Measurements from ENCODE around the gene TDRD9. TPM values are rescaled to one million over a fixed set of nuclear protein-coding genes. Genes with fewer than 3 reads are reported as not detected.

Gene TDRD9
- total and polyA plus RNA-seq, 4 donors, result 1.2 to 2.2 (median 1.7) TPM

DNA sequence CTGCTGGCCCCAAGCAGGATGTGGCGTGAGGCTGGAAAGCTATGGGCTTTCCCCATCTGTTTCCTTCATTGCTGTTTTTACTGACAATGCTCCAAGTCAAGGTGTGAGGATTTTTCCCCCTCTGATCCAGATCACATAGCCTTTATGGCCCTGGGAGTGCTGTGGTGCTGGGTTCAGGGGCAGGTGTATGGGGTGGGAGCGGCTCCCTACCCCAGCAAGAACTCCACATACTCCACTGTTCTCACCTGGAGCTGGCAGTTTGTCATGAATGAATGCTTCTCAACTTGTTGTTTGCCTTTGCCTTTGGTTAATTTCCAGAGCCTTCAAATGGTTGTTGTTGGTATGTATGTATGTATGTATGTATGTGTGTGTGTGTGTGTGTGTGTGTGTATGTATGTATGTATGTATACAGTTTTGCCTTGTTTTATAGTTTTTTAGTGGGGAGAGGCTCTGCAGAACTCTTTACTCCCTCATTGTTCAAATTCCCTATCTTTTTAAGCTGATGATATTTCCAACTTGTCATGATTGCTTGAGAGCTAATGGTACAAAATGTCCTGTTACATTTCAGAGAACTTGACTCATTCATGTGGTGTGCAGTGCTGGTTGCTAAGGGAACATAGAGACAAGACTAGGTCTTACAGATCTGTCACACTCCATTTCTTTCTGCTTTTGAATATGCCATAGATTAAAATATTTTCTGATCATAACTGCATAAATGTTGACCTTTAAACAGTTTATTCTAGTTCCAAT lies 120.7 kb downstream of the TDRD9 start:
- peak in 2 of 6 donors; percentile 53 to 79 for DNase-seq (ENCODE audit: low read depth in 4 of 6, low spot score in 6 of 6)
- no CpG with 5 or more reads among the region's 2 CpGs for WGBS (ENCODE audit: insufficient coverage)
- no peak overlapping the region for H3K4me3 ChIP-seq (ENCODE audit: low read depth, low read length)

DNA sequence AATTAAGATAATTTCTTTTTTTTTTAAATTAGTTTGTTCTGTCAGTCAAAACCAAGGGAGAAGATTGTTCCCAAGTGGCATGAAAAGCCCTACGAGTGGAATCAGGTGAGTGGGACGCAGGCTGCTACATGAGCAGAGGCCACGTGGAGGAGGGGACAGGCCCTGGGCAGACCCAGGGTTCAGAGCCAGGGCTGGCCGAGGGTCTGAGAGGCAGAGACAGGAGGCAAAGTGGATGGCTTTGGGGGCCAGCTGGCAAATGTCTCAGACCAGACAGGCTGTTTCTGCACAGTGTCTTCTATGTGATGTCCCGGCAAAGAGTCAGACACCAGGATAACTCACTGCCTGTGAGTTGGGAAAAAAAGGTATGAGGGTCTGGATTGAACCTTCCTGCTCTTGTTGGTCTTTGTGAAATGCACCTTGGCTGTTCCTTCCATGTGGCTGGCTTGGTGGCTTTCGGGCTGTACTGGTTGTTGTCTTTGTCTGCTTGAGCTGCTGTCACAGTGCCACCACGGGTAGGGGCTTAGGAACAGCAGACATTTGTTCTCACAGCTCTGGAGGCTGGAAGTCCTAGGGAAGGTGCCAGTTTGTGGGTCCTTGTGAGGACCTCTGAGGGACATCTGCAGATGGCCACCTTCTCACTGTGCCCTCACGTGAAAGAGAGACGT lies 121.5 kb downstream of the TDRD9 start:
- 67% methylated on average over 8 of the region's 9 CpGs for WGBS (ENCODE audit: insufficient coverage)
- no peaks in the 10 kb centered on the region for H3K36me3 ChIP-seq (ENCODE audit: control insufficient read depth, insufficient read depth, low read length)
- peak in 1 of 6 donors; percentile 20 for DNase-seq (ENCODE audit: low read depth in 4 of 6, low spot score in 6 of 6)
- H3K4me1 ChIP-seq (ENCODE audit: control insufficient read depth, insufficient read depth, low read length), result peaks cover 12% of the 10 kb centered on the region
- H3K27ac ChIP-seq (ENCODE audit: low read depth, low read length), result no peak overlapping the region
- no peak overlapping the region for H3K4me3 ChIP-seq (ENCODE audit: low read depth, low read length)
- H3K9me3 ChIP-seq (ENCODE audit: control insufficient read depth, insufficient read depth, low read length), result no peaks in the 10 kb centered on the region
- H3K27me3 ChIP-seq (ENCODE audit: control insufficient read depth, insufficient read depth, low read length), result no peaks in the 10 kb centered on the region

More for the DNA sequence above, 120.7 kb downstream of the TDRD9 start:
- Histone ChIP-seq H3K27ac (ENCODE audit: low read depth, low read length) (no peak overlapping the region), H3K9me3 (ENCODE audit: control insufficient read depth, insufficient read depth, low read length) (no peaks in the 10 kb centered on the region), H3K4me1 (ENCODE audit: control insufficient read depth, insufficient read depth, low read length) (peaks cover 6% of the 10 kb centered on the region), H3K36me3 (ENCODE audit: control insufficient read depth, insufficient read depth, low read length) (no peaks in the 10 kb centered on the region), H3K27me3 (ENCODE audit: control insufficient read depth, insufficient read depth, low read length) (no peaks in the 10 kb centered on the region)

DNA sequence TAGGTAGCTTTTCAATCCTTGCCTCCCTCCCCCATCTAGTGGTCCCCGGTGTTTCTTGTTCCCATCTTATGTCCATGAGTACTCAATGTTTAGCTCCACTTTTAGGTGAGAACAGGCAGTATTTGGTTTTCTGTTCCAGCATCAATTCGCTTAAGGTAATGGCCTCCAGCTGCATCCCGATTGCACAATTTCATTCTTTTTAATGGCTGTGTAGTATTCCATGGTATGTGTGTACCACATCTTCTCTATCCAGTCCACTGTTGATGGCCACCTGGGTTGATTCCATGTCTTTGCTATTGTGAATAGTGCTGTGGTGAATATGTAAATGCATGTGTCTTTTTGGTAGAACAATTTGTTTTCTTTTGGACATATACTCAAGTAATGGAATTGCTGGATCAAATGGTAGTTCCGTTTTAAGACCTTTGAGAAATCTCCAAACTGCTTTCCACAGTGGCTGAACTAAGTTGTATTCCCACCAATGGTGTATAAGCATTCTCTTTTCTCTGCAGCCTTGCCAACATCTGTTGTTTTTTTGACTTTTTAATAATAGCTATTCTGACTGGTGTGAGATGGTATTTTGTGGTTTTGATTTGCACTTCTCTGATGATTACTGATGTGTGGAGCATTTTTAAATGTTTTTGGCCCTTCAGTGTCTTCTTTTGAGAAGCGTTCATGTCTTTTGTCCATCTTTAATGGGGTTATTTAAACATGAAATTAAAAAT lies 123.0 kb downstream of the TDRD9 start:
- H3K4me3 ChIP-seq (ENCODE audit: low read depth, low read length), result no peak overlapping the region
- H3K4me1 ChIP-seq (ENCODE audit: control insufficient read depth, insufficient read depth, low read length), result peaks cover 12% of the 10 kb centered on the region
- DNase-seq (ENCODE audit: low read depth in 4 of 6, low spot score in 6 of 6), result no peak
- no peaks in the 10 kb centered on the region for H3K27me3 ChIP-seq (ENCODE audit: control insufficient read depth, insufficient read depth, low read length)
- H3K36me3 ChIP-seq (ENCODE audit: control insufficient read depth, insufficient read depth, low read length), result no peaks in the 10 kb centered on the region
- H3K27ac ChIP-seq (ENCODE audit: low read depth, low read length), result no peak overlapping the region
- no CpG with 5 or more reads among the region's 5 CpGs for whole genome bisulfite sequencing (ENCODE audit: insufficient coverage)
- no peaks in the 10 kb centered on the region for H3K9me3 ChIP-seq (ENCODE audit: control insufficient read depth, insufficient read depth, low read length)

DNA sequence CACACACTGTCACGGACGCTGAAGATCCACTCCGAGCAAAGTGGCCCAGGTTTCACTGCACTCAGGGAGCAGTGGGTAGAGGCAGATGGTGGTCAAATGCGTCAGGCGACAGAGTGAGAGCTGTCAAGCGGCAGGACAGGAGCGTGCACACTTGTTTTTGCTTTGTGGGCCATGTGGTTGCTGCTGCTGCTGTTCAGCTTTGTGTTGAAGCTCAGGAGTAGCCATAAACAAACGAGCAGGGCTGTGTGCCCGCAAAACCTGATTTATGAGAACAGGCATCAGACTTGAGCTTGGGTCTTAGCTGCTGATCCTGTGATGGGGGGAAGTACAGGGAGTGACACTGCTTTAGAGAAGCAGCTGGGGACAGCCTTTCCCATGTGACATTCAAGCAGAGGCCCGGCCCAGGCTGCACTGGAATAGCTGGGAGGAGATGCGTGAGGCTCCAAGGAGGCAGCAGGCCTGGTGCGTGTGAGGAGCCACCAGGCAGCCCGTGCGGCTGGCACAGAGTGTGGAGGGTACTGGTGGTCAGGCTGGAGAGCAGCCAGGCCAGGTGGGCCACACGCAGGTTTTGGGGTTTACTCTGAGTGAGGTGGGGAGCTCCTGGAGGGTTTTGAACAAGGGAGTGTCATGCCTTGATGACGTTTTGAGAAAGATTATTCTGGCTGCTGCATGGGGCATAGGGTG lies 126.1 kb downstream of the TDRD9 start:
- no peak for DNase-seq (ENCODE audit: low read depth in 4 of 6, low spot score in 6 of 6)
- no peak overlapping the region for H3K27ac ChIP-seq (ENCODE audit: low read depth, low read length)
- H3K4me1 ChIP-seq (ENCODE audit: control insufficient read depth, insufficient read depth, low read length), result peaks cover 9% of the 10 kb centered on the region
- H3K9me3 ChIP-seq (ENCODE audit: control insufficient read depth, insufficient read depth, low read length), result no peaks in the 10 kb centered on the region
- no peaks in the 10 kb centered on the region for H3K36me3 ChIP-seq (ENCODE audit: control insufficient read depth, insufficient read depth, low read length)
- no peak overlapping the region for H3K4me3 ChIP-seq (ENCODE audit: low read depth, low read length)
- no peaks in the 10 kb centered on the region for H3K27me3 ChIP-seq (ENCODE audit: control insufficient read depth, insufficient read depth, low read length)
- WGBS (ENCODE audit: insufficient coverage), result 78% methylated on average over 16 of the region's 16 CpGs

DNA sequence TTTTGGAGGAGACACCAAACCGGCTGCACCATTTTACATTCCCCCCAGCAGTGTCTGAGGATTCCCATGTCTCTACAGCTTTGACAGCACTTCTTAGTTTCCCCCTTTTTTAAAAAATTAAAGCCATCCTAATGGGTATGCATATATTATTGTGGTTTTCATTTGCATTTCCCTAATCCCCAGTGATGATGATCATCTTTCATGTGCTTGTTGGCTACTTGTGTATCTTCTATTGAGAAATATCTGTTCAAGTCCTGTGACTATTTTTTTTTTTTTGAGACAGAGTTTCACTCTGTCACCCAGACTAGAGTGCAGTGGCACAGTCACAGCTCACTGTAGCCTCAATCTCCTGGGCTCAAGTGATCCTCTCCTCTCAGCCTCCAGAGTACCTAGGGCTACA lies 134.0 kb downstream of the TDRD9 start:
- Histone ChIP-seq H3K27ac (ENCODE audit: low read depth, low read length) (no peak overlapping the region), H3K4me1 (ENCODE audit: control insufficient read depth, insufficient read depth, low read length) (no peaks in the 10 kb centered on the region), H3K9me3 (ENCODE audit: control insufficient read depth, insufficient read depth, low read length) (peaks cover 2% of the 10 kb centered on the region), H3K27me3 (ENCODE audit: control insufficient read depth, insufficient read depth, low read length) (no peaks in the 10 kb centered on the region), H3K36me3 (ENCODE audit: control insufficient read depth, insufficient read depth, low read length) (no peaks in the 10 kb centered on the region), H3K4me3 (ENCODE audit: low read depth, low read length) (no peak overlapping the region)
- no peak for DNase-seq (ENCODE audit: low read depth in 4 of 6, low spot score in 6 of 6)
- no CpG with 5 or more reads among the region's 1 CpG for WGBS (ENCODE audit: insufficient coverage)

DNA sequence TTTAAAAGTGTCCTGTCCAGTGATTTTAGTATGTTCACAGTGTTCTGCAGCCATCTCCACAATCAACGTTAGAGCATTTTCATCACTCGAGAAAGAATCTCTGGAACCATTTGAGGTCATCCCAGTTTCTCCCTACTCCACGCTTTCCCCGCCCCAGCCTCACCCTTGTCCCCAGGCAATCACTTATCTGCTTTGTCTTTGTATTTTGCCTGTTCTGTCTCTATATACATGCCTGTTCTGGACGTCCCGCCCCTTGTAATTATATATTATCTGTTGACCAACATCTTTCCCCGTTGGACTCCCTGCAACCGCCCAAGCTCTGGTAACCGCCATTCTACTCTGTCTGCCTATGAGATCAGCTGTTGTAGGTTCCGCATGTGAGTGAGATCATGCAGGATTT lies 135.7 kb downstream of the TDRD9 start:
- no peaks in the 10 kb centered on the region for H3K36me3 ChIP-seq (ENCODE audit: control insufficient read depth, insufficient read depth, low read length)
- H3K4me1 ChIP-seq (ENCODE audit: control insufficient read depth, insufficient read depth, low read length), result no peaks in the 10 kb centered on the region
- H3K4me3 ChIP-seq (ENCODE audit: low read depth, low read length), result no peak overlapping the region
- DNase-seq (ENCODE audit: low read depth in 4 of 6, low spot score in 6 of 6), result no peak
- no peaks in the 10 kb centered on the region for H3K27me3 ChIP-seq (ENCODE audit: control insufficient read depth, insufficient read depth, low read length)
- peaks cover 2% of the 10 kb centered on the region for H3K9me3 ChIP-seq (ENCODE audit: control insufficient read depth, insufficient read depth, low read length)
- 100% methylated on average over 5 of the region's 10 CpGs for WGBS (ENCODE audit: insufficient coverage)
- H3K27ac ChIP-seq (ENCODE audit: low read depth, low read length), result no peak overlapping the region

DNA sequence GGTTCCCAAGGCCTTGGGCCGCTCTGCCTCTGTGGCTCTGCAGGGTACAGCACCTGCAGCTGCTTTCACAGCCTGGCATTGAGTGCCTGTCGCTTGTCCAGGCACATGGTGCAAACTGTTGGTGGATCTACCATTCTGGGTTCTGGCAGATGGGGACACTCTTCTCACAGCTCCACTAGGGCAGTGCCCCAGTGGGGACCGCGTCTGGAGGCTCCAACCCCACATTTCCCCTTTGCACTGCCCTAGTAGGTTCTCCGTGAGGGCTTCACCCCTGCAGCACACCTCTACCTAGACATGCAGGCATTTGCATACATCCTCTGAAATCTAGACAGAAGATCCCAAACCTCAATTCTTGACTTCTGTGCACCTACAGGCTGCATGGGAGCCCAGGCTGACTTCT lies 138.0 kb downstream of the TDRD9 start:
- Histone ChIP-seq H3K4me1 (ENCODE audit: control insufficient read depth, insufficient read depth, low read length) (no peaks in the 10 kb centered on the region), H3K36me3 (ENCODE audit: control insufficient read depth, insufficient read depth, low read length) (no peaks in the 10 kb centered on the region), H3K9me3 (ENCODE audit: control insufficient read depth, insufficient read depth, low read length) (peaks cover 2% of the 10 kb centered on the region), H3K27me3 (ENCODE audit: control insufficient read depth, insufficient read depth, low read length) (no peaks in the 10 kb centered on the region), H3K4me3 (ENCODE audit: low read depth, low read length) (no peak overlapping the region), H3K27ac (ENCODE audit: low read depth, low read length) (no peak overlapping the region)
- no peak for DNase-seq (ENCODE audit: low read depth in 4 of 6, low spot score in 6 of 6)
- WGBS (ENCODE audit: insufficient coverage), result 81% methylated on average over 5 of the region's 5 CpGs

DNA sequence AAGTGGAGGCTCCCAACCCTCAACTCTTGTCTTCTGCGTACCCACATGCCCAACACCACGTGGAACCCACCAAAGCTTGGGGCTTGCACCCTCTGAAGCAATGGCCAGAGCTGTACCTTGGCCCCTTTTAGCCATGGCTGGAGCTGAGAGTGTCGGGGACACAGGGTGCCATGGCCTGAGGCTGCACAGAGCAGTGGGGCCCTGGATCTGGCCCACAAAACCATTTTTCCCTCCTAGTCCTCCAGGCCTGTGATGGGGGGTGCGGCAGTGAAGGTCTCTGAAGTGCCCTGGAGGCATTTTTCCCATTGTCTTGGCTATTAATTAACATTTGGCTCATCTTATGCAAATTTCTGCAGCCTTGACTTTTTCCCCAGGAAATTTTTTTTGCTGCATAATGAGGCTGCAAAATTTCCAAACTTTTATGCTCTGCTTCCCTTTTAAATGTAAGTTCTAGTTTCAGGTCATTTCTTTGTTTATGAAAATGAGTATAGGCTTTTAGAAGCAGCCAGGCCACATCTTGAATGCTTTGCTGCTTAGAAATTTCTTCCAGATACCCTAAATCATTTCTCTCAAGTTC lies 138.6 kb downstream of the TDRD9 start:
- Histone ChIP-seq H3K27ac (ENCODE audit: low read depth, low read length) (no peak overlapping the region), H3K4me1 (ENCODE audit: control insufficient read depth, insufficient read depth, low read length) (no peaks in the 10 kb centered on the region), H3K4me3 (ENCODE audit: low read depth, low read length) (no peak overlapping the region), H3K36me3 (ENCODE audit: control insufficient read depth, insufficient read depth, low read length) (no peaks in the 10 kb centered on the region), H3K27me3 (ENCODE audit: control insufficient read depth, insufficient read depth, low read length) (no peaks in the 10 kb centered on the region), H3K9me3 (ENCODE audit: control insufficient read depth, insufficient read depth, low read length) (peaks cover 2% of the 10 kb centered on the region)
- no peak for DNase-seq (ENCODE audit: low read depth in 4 of 6, low spot score in 6 of 6)
- WGBS (ENCODE audit: insufficient coverage), result 78% methylated on average over 3 of the region's 4 CpGs

DNA sequence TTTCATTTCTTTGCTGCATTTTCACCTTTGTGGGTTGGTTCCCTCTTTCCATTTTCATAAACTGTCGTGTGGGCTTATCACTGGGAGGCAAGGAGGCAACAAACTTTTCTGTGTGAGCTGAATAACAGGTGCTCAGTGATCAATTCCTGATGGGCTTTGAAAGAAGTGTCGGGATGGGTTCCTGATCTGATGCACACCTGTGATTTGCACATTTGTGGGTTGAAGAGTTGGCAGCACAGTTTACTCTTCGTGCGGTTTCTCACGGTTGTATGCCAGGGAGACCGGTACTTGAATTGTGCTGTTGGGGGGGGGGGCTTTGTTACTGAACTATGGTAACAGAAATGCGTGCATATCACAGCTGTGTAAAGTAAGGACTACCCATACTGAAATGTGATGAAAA lies 141.3 kb downstream of the TDRD9 start:
- no peak overlapping the region for H3K27ac ChIP-seq (ENCODE audit: low read depth, low read length)
- H3K36me3 ChIP-seq (ENCODE audit: control insufficient read depth, insufficient read depth, low read length), result no peaks in the 10 kb centered on the region
- no peaks in the 10 kb centered on the region for H3K4me1 ChIP-seq (ENCODE audit: control insufficient read depth, insufficient read depth, low read length)
- H3K9me3 ChIP-seq (ENCODE audit: control insufficient read depth, insufficient read depth, low read length), result peaks cover 2% of the 10 kb centered on the region
- 93% methylated on average over 3 of the region's 7 CpGs for WGBS (ENCODE audit: insufficient coverage)
- H3K4me3 ChIP-seq (ENCODE audit: low read depth, low read length), result no peak overlapping the region
- no peaks in the 10 kb centered on the region for H3K27me3 ChIP-seq (ENCODE audit: control insufficient read depth, insufficient read depth, low read length)
- DNase-seq (ENCODE audit: low read depth in 4 of 6, low spot score in 6 of 6), result no peak

All from spinal cord (tissue), 10 donors.